Neuronal stem cell (in vitro differentiated cells): ENCODE results near the gene SOCS1.

ENCODE experiments used
- DNase-seq: peaks from one replicate; pipeline ENCODE4 v3.0.0-alpha.2; 2013; ENCODE audit warnings: low spot score
- H2AFZ ChIP-seq: one replicate; pipeline ENCODE4 v1.6.1; 2013; ENCODE audit warnings: mild to moderate bottlenecking, low read length, inconsistent platforms
- H2AK5ac ChIP-seq: 2 replicates; pipeline ENCODE4 v1.6.1; 2013; ENCODE audit warnings: low read depth, mild to moderate bottlenecking, inconsistent platforms, low read length, moderate library complexity, mixed read lengths
- H2BK120ac ChIP-seq: 2 replicates; pipeline ENCODE4 v1.6.1; 2013; ENCODE audit warnings: low read depth, mild to moderate bottlenecking, inconsistent platforms, low read length, moderate library complexity, mixed read lengths
- H2BK12ac ChIP-seq: one replicate; pipeline ENCODE4 v1.6.1; 2013; ENCODE audit warnings: low read length, inconsistent platforms
- H2BK15ac ChIP-seq: 2 replicates; pipeline ENCODE4 v1.6.1; 2013; ENCODE audit warnings: mild to moderate bottlenecking, low read length, inconsistent platforms, mixed read lengths
- H2BK5ac ChIP-seq: one replicate; pipeline ENCODE4 v1.6.1; 2013; ENCODE audit warnings: inconsistent platforms, mild to moderate bottlenecking, low read length, moderate library complexity
- H3K14ac ChIP-seq: one replicate; pipeline ENCODE4 v1.6.1; 2013; ENCODE audit warnings: low read length, inconsistent platforms
- H3K18ac ChIP-seq: 2 replicates; pipeline ENCODE4 v1.6.1; 2013; ENCODE audit warnings: low read length, inconsistent platforms
- H3K23ac ChIP-seq: 2 replicates; pipeline ENCODE4 v1.6.1; 2013; ENCODE audit warnings: low read depth, mild to moderate bottlenecking, mixed read lengths, low read length, inconsistent platforms; ENCODE audit not compliant: poor library complexity
- H3K27ac ChIP-seq: replicated peaks from 3 replicates; pipeline ENCODE4 v1.5.1; 2013; ENCODE audit warnings: low read length, inconsistent platforms
- H3K27me3 ChIP-seq, 3 experiments: 2 replicates each; pipeline ENCODE4 v1.6.1; 2013; ENCODE audit warnings: low read length in 3 of 3, mild to moderate bottlenecking in 2 of 3, inconsistent platforms in 1 of 3, low read depth in 1 of 3, mixed read lengths in 1 of 3, moderate library complexity in 1 of 3; ENCODE audit not compliant: control insufficient read depth in 3 of 3, insufficient read depth in 3 of 3
- H3K36me3 ChIP-seq, 2 donors: replicated peaks in 1 of 2; 2 replicates each; pipeline ENCODE4 v1.6.1; 2013; ENCODE audit warnings: low read length in 2 of 2; ENCODE audit not compliant: control insufficient read depth in 2 of 2, insufficient read depth in 2 of 2
- H3K4ac ChIP-seq: 2 replicates; pipeline ENCODE4 v1.6.1; 2013; ENCODE audit warnings: inconsistent platforms, mild to moderate bottlenecking, low read length, moderate library complexity
- H3K4me1 ChIP-seq, 2 donors: 1 replicate in 1 of 2; 2 replicates in 1 of 2; pipeline ENCODE4 v1.6.1; 2013; ENCODE audit warnings: low read length in 2 of 2, low read depth in 1 of 2; ENCODE audit not compliant: control insufficient read depth in 2 of 2, insufficient read depth in 1 of 2
- H3K4me2 ChIP-seq: one replicate; pipeline ENCODE4 v1.6.1; 2013; ENCODE audit warnings: mild to moderate bottlenecking, low read length, inconsistent platforms; ENCODE audit not compliant: insufficient read depth, poor library complexity, severe bottlenecking
- H3K4me3 ChIP-seq, 2 donors: 2 replicates each; pipeline ENCODE4 v1.5.1; 2013; ENCODE audit warnings: low read length in 2 of 2, mild to moderate bottlenecking in 2 of 2, inconsistent platforms in 1 of 2, moderate library complexity in 1 of 2
- H3K79me1 ChIP-seq: one replicate; pipeline ENCODE4 v1.6.1; 2013; ENCODE audit warnings: low read depth, mild to moderate bottlenecking, inconsistent platforms, low read length, moderate library complexity
- H3K9ac ChIP-seq: one replicate; pipeline ENCODE4 v1.6.1; 2013; ENCODE audit warnings: mild to moderate bottlenecking, low read depth, low read length, inconsistent platforms; ENCODE audit not compliant: poor library complexity
- H3K9me3 ChIP-seq, 2 donors: replicated peaks in 1 of 2; 2 replicates each; pipeline versions ENCODE3 to v1.6.1; 2013; ENCODE audit warnings: low read length in 2 of 2, mild to moderate bottlenecking in 2 of 2, inconsistent platforms in 1 of 2, low read depth in 1 of 2, mixed read lengths in 1 of 2, moderate library complexity in 1 of 2; ENCODE audit not compliant: control insufficient read depth in 2 of 2, insufficient read depth in 1 of 2
- H4K8ac ChIP-seq: one replicate; pipeline ENCODE4 v1.6.1; 2013; ENCODE audit warnings: low read depth, mild to moderate bottlenecking, inconsistent platforms, low read length, moderate library complexity
- H4K91ac ChIP-seq: one replicate; pipeline ENCODE4 v1.6.1; 2013; ENCODE audit warnings: low read length, low read depth, mild to moderate bottlenecking, inconsistent platforms; ENCODE audit not compliant: poor library complexity
- WGBS, 2 donors: extraction: QIAGEN DNeasy Blood & Tissue Kit; methylation state at CpG; one replicate each; pipeline ENCODE4 v1.1.7; 2013; ENCODE audit warnings: missing lambda C conversion rate in 2 of 2, mixed read lengths in 1 of 2; ENCODE audit not compliant: insufficient read length in 2 of 2, insufficient replicate concordance in 1 of 2; ENCODE audit errors: extremely low coverage in 2 of 2; 5-methylcytosine and 5-hydroxymethylcytosine counted together

SOCS1 gene

GRCh38 chr16:11295672-11296071 is 39.7 kb upstream of the SOCS1 start:
- no CpG with 5 or more reads among the region's 4 CpGs for WGBS, 2 donors
- Histone ChIP-seq H3K27ac (no peak overlapping the region), H3K36me3 (no peaks in the 10 kb centered on the region)

GRCh38 chr16:11292076-11292748 is 36.2 kb upstream of the SOCS1 start:
- Histone ChIP-seq H2AK5ac (no peak overlapping the region), H3K27ac (no peak overlapping the region), H2BK5ac (no peak overlapping the region), H3K36me3 (no peaks in the 10 kb centered on the region), H2BK12ac (no peak overlapping the region), H4K8ac (no peak overlapping the region), H3K79me1 (no peaks in the 10 kb centered on the region), H3K4me2 (no peak overlapping the region), H2BK120ac (no peak overlapping the region), H3K4ac (no peak overlapping the region), H2BK15ac (no peak overlapping the region), H3K4me3 (no peak overlapping the region), H3K23ac (no peak overlapping the region), H4K91ac (no peak overlapping the region), H3K4me1 (peaks cover 13 to 17% of the 10 kb centered on the region in 2 donors), H3K27me3 (peaks cover 0 to 3% (median 0%) of the 10 kb centered on the region in 3 experiments), H3K9me3 (peaks cover 0 to 4% of the 10 kb centered on the region in 2 donors), H3K14ac (no peak overlapping the region), H3K18ac (peak overlapping the region; percentile 52), H2AFZ (no peak overlapping the region), H3K9ac (no peak overlapping the region)
- no CpG with 5 or more reads among the region's 7 CpGs for WGBS, 2 donors
- no peak for DNase-seq

More at GRCh38 chr16:11295672-11296071, 39.7 kb upstream of the SOCS1 start:
- H2BK120ac ChIP-seq: no peak overlapping the region
- peaks cover 13 to 25% of the 10 kb centered on the region in 2 donors for H3K4me1 ChIP-seq
- no peak overlapping the region for H3K4me3 ChIP-seq
- H3K4ac ChIP-seq: no peak overlapping the region
- peaks cover 0 to 2% (median 0%) of the 10 kb centered on the region in 3 experiments for H3K27me3 ChIP-seq
- no peak overlapping the region for H3K14ac ChIP-seq
- no peak overlapping the region for H2AFZ ChIP-seq
- H2BK12ac ChIP-seq: no peak overlapping the region
- no peak overlapping the region for H2AK5ac ChIP-seq
- no peak overlapping the region for H3K4me2 ChIP-seq
- no peaks in the 10 kb centered on the region for H3K9me3 ChIP-seq
- no peak overlapping the region for H3K18ac ChIP-seq
- no peak overlapping the region for H2BK5ac ChIP-seq
- H3K79me1 ChIP-seq: no peaks in the 10 kb centered on the region
- H3K9ac ChIP-seq: no peak overlapping the region
- no peak for DNase-seq
- H4K8ac ChIP-seq: no peak overlapping the region
- no peak overlapping the region for H3K23ac ChIP-seq
- no peak overlapping the region for H2BK15ac ChIP-seq
- H4K91ac ChIP-seq: no peak overlapping the region

- Histone ChIP-seq H4K91ac (no peak overlapping the region), H3K23ac (no peak overlapping the region), H2BK12ac (no peak overlapping the region), H3K36me3 (no peaks in the 10 kb centered on the region), H2BK15ac (no peak overlapping the region), H2AK5ac (no peak overlapping the region), H4K8ac (no peak overlapping the region), H3K4me1 (peaks cover 8 to 13% of the 10 kb centered on the region in 2 donors), H3K4me2 (no peak overlapping the region), H3K27me3 (peaks cover 0 to 3% (median 0%) of the 10 kb centered on the region in 3 experiments), H3K4ac (no peak overlapping the region), H3K27ac (no peak overlapping the region), H2AFZ (no peak overlapping the region), H3K9me3 (peaks cover 0 to 4% of the 10 kb centered on the region in 2 donors), H2BK120ac (no peak overlapping the region), H3K4me3 (no peak overlapping the region), H2BK5ac (no peak overlapping the region), H3K14ac (no peak overlapping the region), H3K9ac (no peak overlapping the region), H3K79me1 (no peaks in the 10 kb centered on the region), H3K18ac (no peak overlapping the region)
- no peak for DNase-seq
- no CpG with 5 or more reads among the region's 10 CpGs for WGBS, 2 donors
Observed at GRCh38 chr16:11291091-11291703, 35.2 kb upstream of the SOCS1 start.

- Histone ChIP-seq H3K4me1 (peaks cover 8 to 15% of the 10 kb centered on the region in 2 donors), H3K14ac (no peak overlapping the region), H3K27ac (no peak overlapping the region), H3K4me3 (no peak overlapping the region), H3K9me3 (peaks cover 0 to 4% of the 10 kb centered on the region in 2 donors), H3K18ac (peak overlapping the region; percentile 2), H2BK12ac (peak overlapping the region; percentile 35), H2AFZ (no peak overlapping the region), H2BK5ac (no peak overlapping the region), H4K91ac (no peak overlapping the region), H2AK5ac (peak overlapping the region; percentile 88), H3K4ac (no peak overlapping the region), H4K8ac (peak overlapping the region; percentile 82), H3K9ac (no peak overlapping the region), H3K23ac (no peak overlapping the region), H2BK120ac (no peak overlapping the region), H3K4me2 (no peak overlapping the region), H3K79me1 (no peaks in the 10 kb centered on the region), H3K36me3 (no peaks in the 10 kb centered on the region), H3K27me3 (peaks cover 0 to 3% (median 0%) of the 10 kb centered on the region in 3 experiments), H2BK15ac (no peak overlapping the region)
- DNase-seq: no peak
- no CpG with 5 or more reads among the region's 8 CpGs for WGBS, 2 donors
Observed at GRCh38 chr16:11290102-11290893, 34.3 kb upstream of the SOCS1 start.
